HepG2 (cell line): Measurements from ENCODE around the gene FOSL2. TPM values are rescaled to one million over a fixed set of nuclear protein-coding genes. Genes with fewer than 3 reads are reported as not detected.

Experiments used
- ATAC-seq: fragments of 200-7000 bp; cut with Tn5 transposase; 3 replicates; pipeline ENCODE4 v1.9.1; 2020; ENCODE audit warnings: mild to moderate bottlenecking, moderate library complexity
- BruUV-seq: library from RNA; stranded (reverse); fragments of 400-500 nt; replicated peaks from 2 replicates; lab custom pipeline; 2021; lab: Mats Ljungman, UMichigan
- CTCF ChIA-PET: fragments of 300-600 bp; formaldehyde crosslinking; extraction: SDS; loops from one replicate; lab custom pipeline; 2021; ENCODE audit warnings: low total read pairs, inconsistent platforms, low intra/inter-chr PET ratio; lab: Yijun Ruan, JAX
- POLR2A ChIA-PET: fragments of 350-600 bp; sonication (Branson Sonifier 250); formaldehyde crosslinking; loops from one replicate; lab custom pipeline; 2020; ENCODE audit warnings: antibody characterized with exemption, inconsistent platforms; lab: Yijun Ruan, JAX
- DNase-seq: peaks from one replicate; pipeline ENCODE4 v3.0.0-alpha.2; 2015; ENCODE audit warnings: low spot score
- FAIRE-seq: peaks from 3 replicates; lab custom pipeline; 2011; peaks lifted over from hg19 to GRCh38; lab: Jason Lieb, UNC
- H2AFZ ChIP-seq: one replicate; pipeline ENCODE4 v1.6.1; 2011; ENCODE audit warnings: low read length, inconsistent platforms
- H3K27ac ChIP-seq: fragments of 300-600 bp; 3 replicates; pipeline ENCODE4 v1.8.0; 2011; ENCODE audit warnings: mixed run types, mild to moderate bottlenecking, mixed read lengths, low read length, inconsistent platforms; ENCODE audit not compliant: insufficient read depth; ENCODE audit errors: extremely low read length
- H3K27me3 ChIP-seq, 2 experiments: fragments of 200-600 bp in 1 of 2; 2 replicates in 1 of 2; 3 replicates in 1 of 2; pipeline versions ENCODE4 v1.6.0 to v1.8.0; 2011; ENCODE audit warnings: low read length in 2 of 2, mild to moderate bottlenecking in 2 of 2, moderate library complexity in 2 of 2, inconsistent platforms in 1 of 2; ENCODE audit not compliant: insufficient read depth in 2 of 2, control insufficient read depth in 1 of 2
- H3K36me3 ChIP-seq, 2 experiments: fragments of 200-600 bp in 1 of 2; replicated peaks in 1 of 2; 2 replicates in 1 of 2; 3 replicates in 1 of 2; pipeline versions ENCODE4 v1.5.1 to v1.8.0; 2011; ENCODE audit warnings: low read length in 2 of 2, inconsistent platforms in 1 of 2; ENCODE audit not compliant: insufficient read depth in 2 of 2, control insufficient read depth in 1 of 2
- H3K4me1 ChIP-seq: 2 replicates; pipeline ENCODE4 v1.5.1; 2012; ENCODE audit warnings: low read length, inconsistent platforms; ENCODE audit not compliant: insufficient read depth
- H3K4me2 ChIP-seq: 2 replicates; pipeline ENCODE4 v1.6.0; 2011; ENCODE audit warnings: low read depth, low read length, inconsistent platforms
- H3K4me3 ChIP-seq, 3 experiments: fragments of 200-600 bp in 1 of 3; sonication (generic), shearing (Covaris generic) in 1 of 3; replicated peaks in 1 of 3; 2 replicates each; pipeline ENCODE4 v1.5.1; 2011 to 2016; ENCODE audit warnings: low read length in 3 of 3, inconsistent platforms in 2 of 3, low read depth in 2 of 3, mild to moderate bottlenecking in 2 of 3, control low read depth in 1 of 3, mixed read lengths in 1 of 3; ENCODE audit not compliant: insufficient read depth in 1 of 3
- H3K79me2 ChIP-seq: one replicate; pipeline ENCODE4 v1.6.1; 2011; ENCODE audit warnings: low read length, inconsistent platforms; ENCODE audit not compliant: insufficient read depth
- H3K9ac ChIP-seq: 2 replicates; pipeline ENCODE4 v1.6.0; 2011; ENCODE audit warnings: mild to moderate bottlenecking, low read depth, low read length, inconsistent platforms; ENCODE audit not compliant: insufficient read depth
- H3K9me3 ChIP-seq: 2 replicates; pipeline ENCODE4 v1.5.1; 2012; ENCODE audit warnings: mild to moderate bottlenecking, low read length
- H4K20me1 ChIP-seq: 2 replicates; pipeline ENCODE4 v1.6.0; 2011; ENCODE audit warnings: inconsistent platforms, mild to moderate bottlenecking, low read length, moderate library complexity; ENCODE audit not compliant: insufficient read depth
- ARNT ChIP-seq: fragments of 450-650 bp; IDR thresholded peaks from 2 replicates; pipeline ENCODE4 v1.6.1; 2017
- EED ChIP-seq: sonication (generic); formaldehyde crosslinking; IDR thresholded peaks from 2 replicates; pipeline ENCODE4 v1.5.0; 2020; ENCODE audit warnings: mild to moderate bottlenecking, missing genetic modification reagents
- GLMP ChIP-seq: sonication (generic); formaldehyde crosslinking; IDR thresholded peaks from 2 replicates; pipeline ENCODE4 v1.9.0; 2021; ENCODE audit warnings: missing genetic modification reagents, mild to moderate bottlenecking, borderline replicate concordance
- HDAC6 ChIP-seq: fragments of 200-600 bp; sonication (generic); IDR thresholded peaks from 2 replicates; pipeline ENCODE4 v1.7.0; 2017; ENCODE audit warnings: mild to moderate bottlenecking, antibody characterized with exemption, low read length, low read depth
- KDM3A ChIP-seq: IDR thresholded peaks from 2 replicates; pipeline ENCODE4 v1.6.1; 2018; ENCODE audit warnings: low read depth, missing compliant biosample characterization
- KDM5B ChIP-seq: sonication (generic); formaldehyde crosslinking; IDR thresholded peaks from 2 replicates; pipeline ENCODE4 v1.4.0; 2020; ENCODE audit warnings: missing genetic modification reagents, mild to moderate bottlenecking, borderline replicate concordance
- KLF11 ChIP-seq: IDR thresholded peaks from 2 replicates; pipeline ENCODE4 v1.6.1; 2016; ENCODE audit warnings: missing compliant biosample characterization
- PHF20 ChIP-seq: sonication (generic); formaldehyde crosslinking; IDR thresholded peaks from 2 replicates; pipeline ENCODE4 v1.5.0; 2020; ENCODE audit warnings: mild to moderate bottlenecking, missing genetic modification reagents
- POGZ ChIP-seq: sonication (generic); formaldehyde crosslinking; IDR thresholded peaks from 2 replicates; pipeline ENCODE4 v1.4.0; 2020; ENCODE audit warnings: mild to moderate bottlenecking, missing genetic modification reagents
- RAD21 ChIP-seq: fragments of 450-650 bp; formaldehyde crosslinking; IDR thresholded peaks from 2 replicates; pipeline ENCODE4 v1.5.0; 2020; ENCODE audit warnings: mild to moderate bottlenecking
- SALL1 ChIP-seq: sonication (generic); formaldehyde crosslinking; IDR thresholded peaks from 2 replicates; pipeline ENCODE4 v1.8.0; 2022; ENCODE audit warnings: mild to moderate bottlenecking, missing genetic modification reagents
- ZMYM3 ChIP-seq: sonication (generic); formaldehyde crosslinking; IDR thresholded peaks from 2 replicates; pipeline ENCODE4 v1.5.1; 2020; ENCODE audit warnings: mild to moderate bottlenecking, missing genetic modification reagents
- ZNF780A ChIP-seq: sonication (generic); formaldehyde crosslinking; IDR thresholded peaks from 2 replicates; pipeline ENCODE4 v1.8.0; 2022; ENCODE audit warnings: mild to moderate bottlenecking, missing genetic modification reagents, moderate library complexity
- WGBS: methylation state at CpG from one replicate; pipeline ENCODE4 v1.1.6; 2017; ENCODE audit warnings: low lambda C conversion rate; 5-methylcytosine and 5-hydroxymethylcytosine counted together
- in situ Hi-C: cut with HindIII; loops from 2 replicates; pipeline ENCODE4 v1.10.0; 2017; ENCODE audit warnings: low pct_unique_long_range_greater_than_20kb; ENCODE audit not compliant: extremely low pct_ligation_motif_present
- intact Hi-C: fragments of 100-400 bp; cut with micrococcal nuclease; formaldehyde crosslinking; loops from one replicate; pipeline ENCODE4 v1.10.0; 2022; ENCODE audit not compliant: unreplicated experiment
- polyA plus RNA-seq, 8 experiments: library from polyadenylated mRNA; depleted of rRNA in 3 of 8; stranded (reverse) in 7 of 8; unstranded in 1 of 8; fragments of >200 nt; fragmentation: Illumina TruSeq in 4 of 8; extraction: Trizol in 4 of 8; gene quantifications; 2 replicates each; pipeline versions ENCODE4 v1.2.1 to v1.2.3, GENCODE V29; 2011 to 2016; ENCODE audit warnings: low read depth in 4 of 8, missing spikeins in 1 of 8, mixed read lengths in 1 of 8; ENCODE audit not compliant: insufficient read depth in 1 of 8
- total RNA-seq, 5 experiments: library from RNA; depleted of rRNA; stranded (reverse); fragments of >200 nt; fragmentation: Illumina TruSeq; extraction: Trizol; gene quantifications; 2 replicates each; pipeline ENCODE4 v1.2.3, GENCODE V29; 2016; ENCODE audit warnings: low read depth in 1 of 5
- TF ChIP-seq, protein P1 (sequence below): sonication (generic); formaldehyde crosslinking; conservative IDR thresholded peaks from 2 replicates; pipeline ENCODE4 v1.8.0; 2022; ENCODE audit warnings: mild to moderate bottlenecking, moderate library complexity, missing genetic modification reagents
- TF ChIP-seq, protein P2 (sequence below): sonication (generic); formaldehyde crosslinking; IDR thresholded peaks from 2 replicates; pipeline ENCODE4 v1.9.0; 2022; ENCODE audit warnings: low read depth, missing genetic modification reagents
- TF ChIP-seq, protein P3 (sequence below): sonication (generic); formaldehyde crosslinking; IDR thresholded peaks from 2 replicates; pipeline ENCODE4 v1.9.0; 2022; ENCODE audit warnings: missing genetic modification reagents, mild to moderate bottlenecking, borderline replicate concordance

FOSL2 gene
- total and polyA plus RNA-seq, 2 of the 13 experiments (the other 11 are each of a cell fraction or from before 2014, with no cell fraction given): 3.4 to 18.1 TPM

DNA sequence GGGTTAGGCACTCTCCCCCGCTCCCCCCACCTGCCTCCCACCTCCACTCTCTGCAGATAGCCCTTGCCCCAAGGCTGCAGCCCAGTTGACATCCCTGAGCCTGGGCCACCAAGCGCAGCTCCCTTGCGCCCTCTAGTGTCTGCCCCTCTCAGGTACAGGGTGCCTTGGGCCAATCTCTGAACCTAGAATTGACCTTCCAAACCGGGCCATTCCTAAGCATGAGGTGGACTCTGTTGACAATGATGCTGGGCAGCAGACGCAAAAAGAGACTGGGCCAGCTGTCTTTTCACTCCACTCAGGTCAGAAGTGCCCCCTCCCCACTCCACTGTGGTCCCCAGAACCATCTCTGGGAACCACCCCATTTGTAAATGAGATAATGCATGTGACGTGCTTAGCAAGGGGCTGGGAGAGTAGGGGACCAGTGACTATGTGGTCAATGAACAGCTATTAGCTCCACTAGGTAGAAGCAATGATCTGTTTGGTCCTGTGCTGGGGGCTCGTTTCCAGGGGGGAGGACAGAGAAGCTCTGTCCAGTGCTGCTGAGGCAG lies 60.0 kb downstream of the FOSL2 start:
- ChIA-PET CTCF (interaction anchor here (0.6 to 2.5 kb wide), 10 partner anchors 55 to 769 kb away, joined by 3 to 15 read pairs (median 6); no protein-coding TSS in a partner anchor), POLR2A (no interaction called here)
- in situ Hi-C loops (no loop called here), intact Hi-C loops (loop anchor here (1.0 to 2.0 kb wide), 4 partner anchors 645 to 770 kb away; no protein-coding TSS in a partner anchor)
- Histone ChIP-seq H3K4me2 (no peak overlapping the region), H3K4me3 (no peak overlapping the region), H3K4me1 (no peaks in the 10 kb centered on the region), H3K27me3 (peaks cover 0 to 7% of the 10 kb centered on the region in 2 experiments; a peak in 3 of 5 replicates), H3K79me2 (no peaks in the 10 kb centered on the region), H3K36me3 (no peaks in the 10 kb centered on the region), H2AFZ (no peak overlapping the region), H4K20me1 (no peaks in the 10 kb centered on the region), H3K9me3 (no peaks in the 10 kb centered on the region), H3K27ac (no peak overlapping the region), H3K9ac (no peak overlapping the region)
- 8% methylated on average over 6 of the region's 7 CpGs for WGBS
- ATAC-seq (peak; percentile 92), DNase-seq (peak; percentile 58), FAIRE-seq (peak; percentile 85)
- no TSS peak for BruUV-seq
- TF ChIP-seq KDM5B (CRISPR knock-in tag): peak; percentile 69
- no peak for TF ChIP-seq HDAC6
- TF ChIP-seq, protein P1, sequence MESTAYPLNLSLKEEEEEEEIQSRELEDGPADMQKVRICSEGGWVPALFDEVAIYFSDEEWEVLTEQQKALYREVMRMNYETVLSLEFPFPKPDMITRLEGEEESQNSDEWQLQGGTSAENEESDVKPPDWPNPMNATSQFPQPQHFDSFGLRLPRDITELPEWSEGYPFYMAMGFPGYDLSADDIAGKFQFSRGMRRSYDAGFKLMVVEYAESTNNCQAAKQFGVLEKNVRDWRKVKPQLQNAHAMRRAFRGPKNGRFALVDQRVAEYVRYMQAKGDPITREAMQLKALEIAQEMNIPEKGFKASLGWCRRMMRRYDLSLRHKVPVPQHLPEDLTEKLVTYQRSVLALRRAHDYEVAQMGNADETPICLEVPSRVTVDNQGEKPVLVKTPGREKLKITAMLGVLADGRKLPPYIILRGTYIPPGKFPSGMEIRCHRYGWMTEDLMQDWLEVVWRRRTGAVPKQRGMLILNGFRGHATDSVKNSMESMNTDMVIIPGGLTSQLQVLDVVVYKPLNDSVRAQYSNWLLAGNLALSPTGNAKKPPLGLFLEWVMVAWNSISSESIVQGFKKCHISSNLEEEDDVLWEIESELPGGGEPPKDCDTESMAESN (CRISPR knock-in tag): no peak
- TF ChIP-seq, protein P2, sequence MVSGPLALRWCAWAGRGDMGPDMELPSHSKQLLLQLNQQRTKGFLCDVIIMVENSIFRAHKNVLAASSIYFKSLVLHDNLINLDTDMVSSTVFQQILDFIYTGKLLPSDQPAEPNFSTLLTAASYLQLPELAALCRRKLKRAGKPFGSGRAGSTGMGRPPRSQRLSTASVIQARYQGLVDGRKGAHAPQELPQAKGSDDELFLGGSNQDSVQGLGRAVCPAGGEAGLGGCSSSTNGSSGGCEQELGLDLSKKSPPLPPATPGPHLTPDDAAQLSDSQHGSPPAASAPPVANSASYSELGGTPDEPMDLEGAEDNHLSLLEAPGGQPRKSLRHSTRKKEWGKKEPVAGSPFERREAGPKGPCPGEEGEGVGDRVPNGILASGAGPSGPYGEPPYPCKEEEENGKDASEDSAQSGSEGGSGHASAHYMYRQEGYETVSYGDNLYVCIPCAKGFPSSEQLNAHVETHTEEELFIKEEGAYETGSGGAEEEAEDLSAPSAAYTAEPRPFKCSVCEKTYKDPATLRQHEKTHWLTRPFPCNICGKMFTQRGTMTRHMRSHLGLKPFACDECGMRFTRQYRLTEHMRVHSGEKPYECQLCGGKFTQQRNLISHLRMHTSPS (CRISPR knock-in tag): no peak
- no peak for TF ChIP-seq ZNF780A (CRISPR knock-in tag)
- peak; percentile 91 for TF ChIP-seq RAD21 (CRISPR knock-in tag)
- TF ChIP-seq KLF11: no peak
- TF ChIP-seq, protein P3, sequence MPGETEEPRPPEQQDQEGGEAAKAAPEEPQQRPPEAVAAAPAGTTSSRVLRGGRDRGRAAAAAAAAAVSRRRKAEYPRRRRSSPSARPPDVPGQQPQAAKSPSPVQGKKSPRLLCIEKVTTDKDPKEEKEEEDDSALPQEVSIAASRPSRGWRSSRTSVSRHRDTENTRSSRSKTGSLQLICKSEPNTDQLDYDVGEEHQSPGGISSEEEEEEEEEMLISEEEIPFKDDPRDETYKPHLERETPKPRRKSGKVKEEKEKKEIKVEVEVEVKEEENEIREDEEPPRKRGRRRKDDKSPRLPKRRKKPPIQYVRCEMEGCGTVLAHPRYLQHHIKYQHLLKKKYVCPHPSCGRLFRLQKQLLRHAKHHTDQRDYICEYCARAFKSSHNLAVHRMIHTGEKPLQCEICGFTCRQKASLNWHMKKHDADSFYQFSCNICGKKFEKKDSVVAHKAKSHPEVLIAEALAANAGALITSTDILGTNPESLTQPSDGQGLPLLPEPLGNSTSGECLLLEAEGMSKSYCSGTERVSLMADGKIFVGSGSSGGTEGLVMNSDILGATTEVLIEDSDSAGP (CRISPR knock-in tag): peak; percentile 41
- peak; percentile 79 for TF ChIP-seq SALL1 (CRISPR knock-in tag)
- TF ChIP-seq PHF20 (CRISPR knock-in tag): no peak
- no peak for TF ChIP-seq KDM3A (CRISPR knock-in tag)
- TF ChIP-seq EED: no peak
- TF ChIP-seq ZMYM3: no peak
- peak; percentile 44; the same call in 1 of the 2 replicates for TF ChIP-seq POGZ
- TF ChIP-seq GLMP (CRISPR knock-in tag): no peak
- no peak for TF ChIP-seq ARNT
